HG03139 (cell line): ENCODE data around the gene MAP2K5.

Experiments
- ATAC-seq: cut with Tn5 transposase; IDR thresholded peaks from one replicate; pipeline ENCODE4 v1.9.1; 2021; ENCODE audit not compliant: unreplicated experiment

The MAP2K5 gene

GRCh38 chr15:67719330-67719959, 176.9 kb downstream of the MAP2K5 start:
- ATAC-seq, result no peak

- no peak for ATAC-seq
These were observed 178.2 kb downstream of the MAP2K5 start for GRCh38 chr15:67720556-67721175.

GRCh38 chr15:67722030-67722817, 179.7 kb downstream of the MAP2K5 start:
- ATAC-seq, result no peak

- ATAC-seq, result no peak
These were observed 181.0 kb downstream of the MAP2K5 start for GRCh38 chr15:67723294-67724024.

GRCh38 chr15:67724691-67725375, 182.3 kb downstream of the MAP2K5 start:
- no peak for ATAC-seq

GRCh38 chr15:67730135-67730534, 187.6 kb downstream of the MAP2K5 start:
- ATAC-seq, result no peak

GRCh38 chr15:67731112-67731721, 188.7 kb downstream of the MAP2K5 start:
- no peak for ATAC-seq

GRCh38 chr15:67732164-67732563, 189.7 kb downstream of the MAP2K5 start:
- ATAC-seq, result no peak

- no peak for ATAC-seq
These were observed 190.3 kb downstream of the MAP2K5 start for GRCh38 chr15:67732671-67733374.

GRCh38 chr15:67735896-67736295, 193.4 kb downstream of the MAP2K5 start:
- no peak for ATAC-seq

- no peak for ATAC-seq
These were observed 194.3 kb downstream of the MAP2K5 start for GRCh38 chr15:67736810-67737209.

GRCh38 chr15:67738056-67738455, 195.6 kb downstream of the MAP2K5 start:
- no peak for ATAC-seq

GRCh38 chr15:67740405-67740804, 197.9 kb downstream of the MAP2K5 start:
- ATAC-seq, result no peak

GRCh38 chr15:67741308-67741707, 198.8 kb downstream of the MAP2K5 start:
- ATAC-seq, result no peak

GRCh38 chr15:67743558-67743957, 201.1 kb downstream of the MAP2K5 start:
- ATAC-seq, result no peak

- no peak for ATAC-seq
These were observed 202.0 kb downstream of the MAP2K5 start for GRCh38 chr15:67744331-67745072.

GRCh38 chr15:67745073-67746006, 202.8 kb downstream of the MAP2K5 start:
- no peak for ATAC-seq

GRCh38 chr15:67746022-67746421, 203.5 kb downstream of the MAP2K5 start:
- ATAC-seq, result no peak
